Transverse colon (tissue), 4 donors: ENCODE measurements around the gene CELF4. TPM values are rescaled to one million over a fixed set of nuclear protein-coding genes. Genes with fewer than 3 reads are reported as not detected.

Experiments
- DNase-seq: peaks from one replicate; pipeline ENCODE4 v3.0.0-alpha.2; 2019
- H3K27ac ChIP-seq, 4 donors: fragments of 200-600 bp; sonication (generic); 2 replicates each; pipeline ENCODE4 v1.5.1; 2016 to 2018; ENCODE audit warnings: inconsistent platforms in 4 of 4
- H3K27me3 ChIP-seq: fragments of 200-600 bp; sonication (generic); 2 replicates; pipeline ENCODE4 v1.5.1; 2017; ENCODE audit warnings: inconsistent platforms
- H3K36me3 ChIP-seq, 4 donors: fragments of 200-600 bp; sonication (generic); 2 replicates each; pipeline ENCODE4 v1.5.1; 2017 to 2019; ENCODE audit warnings: inconsistent platforms in 4 of 4
- H3K4me1 ChIP-seq, 4 donors: fragments of 200-600 bp; sonication (generic); 2 replicates each; pipeline ENCODE4 v1.5.1; 2017 to 2020; ENCODE audit warnings: inconsistent platforms in 4 of 4
- H3K4me3 ChIP-seq, 4 donors: fragments of 200-600 bp; sonication (generic); 1 replicate in 1 of 4; 2 replicates in 3 of 4; pipeline versions ENCODE4 v1.5.1 to v1.6.1; 2017 to 2019; ENCODE audit warnings: inconsistent platforms in 4 of 4
- H3K9me3 ChIP-seq, 2 donors: fragments of 200-600 bp; sonication (generic); 2 replicates each; pipeline ENCODE4 v1.5.1; 2017 to 2019; ENCODE audit warnings: inconsistent platforms in 2 of 2
- CTCF ChIP-seq, 5 experiments: fragments of 200-600 bp in 3 of 5; fragments of 450-650 bp in 2 of 5; sonication (generic) in 3 of 5; IDR thresholded peaks; 1 replicate in 2 of 5; 2 replicates in 3 of 5; pipeline ENCODE4 v1.5.1; 2016 to 2017; ENCODE audit warnings: antibody characterized with exemption in 5 of 5, inconsistent platforms in 3 of 5, mild to moderate bottlenecking in 2 of 5, moderate library complexity in 1 of 5
- EP300 ChIP-seq: sonication (generic); formaldehyde crosslinking; IDR thresholded peaks from one replicate; pipeline ENCODE4 v1.6.1; 2017; ENCODE audit warnings: antibody characterized with exemption, low read depth
- POLR2A ChIP-seq: fragments of 450-650 bp; IDR thresholded peaks from one replicate; pipeline ENCODE4 v1.6.1; 2016; ENCODE audit warnings: antibody characterized with exemption, mild to moderate bottlenecking, moderate library complexity
- POLR2AphosphoS5 ChIP-seq, 3 donors: sonication (generic); formaldehyde crosslinking; IDR thresholded peaks; one replicate each; pipeline ENCODE4 v1.6.1; 2016; ENCODE audit warnings: antibody characterized with exemption in 3 of 3
- whole genome bisulfite sequencing, 2 donors: methylation state at CpG; one replicate each; pipeline ENCODE4 v1.1.5; 2018; ENCODE audit warnings: low coverage in 1 of 2; 5-methylcytosine and 5-hydroxymethylcytosine counted together
- in situ Hi-C, 4 donors: fragments of 200-750 bp; cut with MboI; loops; one replicate each; pipeline versions ENCODE4 v1.15.0 to v1.15.1; 2017; ENCODE audit warnings: low sequenced_read_pairs in 3 of 4, low pct_ligation_motif_present in 1 of 4, low pct_unique_long_range_greater_than_20kb in 1 of 4
- intact Hi-C: fragments of 100-400 bp; cut with DNase I; formaldehyde crosslinking; loops from one replicate; pipeline ENCODE4 v1.15.1; 2023; ENCODE audit warnings: low total_unique reads
- total RNA-seq, 4 donors: library from RNA; depleted of rRNA; stranded (reverse); fragments of >200 nt; gene quantifications; one replicate each; pipeline ENCODE4 v1.1.0, GENCODE V29; 2016

CELF4 gene
- total RNA-seq, 4 donors from 2014 or later = 0.14 to 0.75 TPM; not detected in 2

GRCh38 chr18:37426586-37426985 is 139.0 kb downstream of the CELF4 start:
- Histone ChIP-seq H3K4me3 (no peak overlapping the region), H3K27me3 (no peaks in the 10 kb centered on the region), H3K9me3 (no peaks in the 10 kb centered on the region), H3K36me3 (no peaks in the 10 kb centered on the region), H3K4me1 (no peaks in the 10 kb centered on the region), H3K27ac (no peak overlapping the region)
- TF ChIP-seq POLR2AphosphoS5 (IDR thresholded peaks at IDR 0.05) = no peak
- no peak for TF ChIP-seq EP300
- TF ChIP-seq CTCF (IDR thresholded peaks at IDR 0.05) = no peak
- no peak for TF ChIP-seq POLR2A
- in situ Hi-C loops = no loop called here
- intact Hi-C loops = no loop called here
- 65 to 86% methylated on average over 4 to 15 of the region's 15 CpGs for WGBS, 2 donors
- DNase-seq = no peak

GRCh38 chr18:37425222-37425621 is 140.4 kb downstream of the CELF4 start:
- WGBS, 2 donors = 63 to 74% methylated on average over 2 to 6 of the region's 6 CpGs
- in situ Hi-C loops (no loop called here), intact Hi-C loops (no loop called here)
- no peaks in the 10 kb centered on the region for H3K9me3 ChIP-seq
- TF ChIP-seq POLR2A (no peak), EP300 (no peak), CTCF (IDR thresholded peaks at IDR 0.05) (no peak), POLR2AphosphoS5 (IDR thresholded peaks at IDR 0.05) (no peak)
- no peaks in the 10 kb centered on the region for H3K4me1 ChIP-seq
- no peaks in the 10 kb centered on the region for H3K36me3 ChIP-seq
- H3K27ac ChIP-seq = no peak overlapping the region
- no peak overlapping the region for H3K4me3 ChIP-seq
- no peaks in the 10 kb centered on the region for H3K27me3 ChIP-seq
- no peak for DNase-seq

GRCh38 chr18:37424507-37424906 is 141.1 kb downstream of the CELF4 start:
- no peak overlapping the region for H3K4me3 ChIP-seq
- no peaks in the 10 kb centered on the region for H3K27me3 ChIP-seq
- no peaks in the 10 kb centered on the region for H3K36me3 ChIP-seq
- H3K9me3 ChIP-seq = no peaks in the 10 kb centered on the region
- no peaks in the 10 kb centered on the region for H3K4me1 ChIP-seq
- no peak overlapping the region for H3K27ac ChIP-seq
- in situ Hi-C loops (no loop called here), intact Hi-C loops (no loop called here)
- TF ChIP-seq EP300 = no peak
- no peak for TF ChIP-seq POLR2A
- no peak for TF ChIP-seq CTCF (IDR thresholded peaks at IDR 0.05)
- no peak for TF ChIP-seq POLR2AphosphoS5 (IDR thresholded peaks at IDR 0.05)
- DNase-seq = no peak
- 80% methylated on average over 4 of the region's 4 CpGs; no CpG with 5 or more reads in 1 of the 2 donors for WGBS, 2 donors

- DNase-seq = no peak
- H3K4me1 ChIP-seq = no peaks in the 10 kb centered on the region
- no peaks in the 10 kb centered on the region for H3K27me3 ChIP-seq
- no peak overlapping the region for H3K4me3 ChIP-seq
- no peaks in the 10 kb centered on the region for H3K9me3 ChIP-seq
- no peak overlapping the region for H3K27ac ChIP-seq
- H3K36me3 ChIP-seq = no peaks in the 10 kb centered on the region
- TF ChIP-seq POLR2AphosphoS5 (IDR thresholded peaks at IDR 0.05) (no peak), EP300 (no peak), POLR2A (no peak), CTCF (IDR thresholded peaks at IDR 0.05) (no peak)
- intact Hi-C loops = no loop called here
- in situ Hi-C loops = no loop called here
- 62 to 78% methylated on average over 4 to 6 of the region's 6 CpGs for WGBS, 2 donors
Observed at GRCh38 chr18:37422596-37422995, 143.0 kb downstream of the CELF4 start.
